ENCODE measurements around the gene KIAA0586. TPM values are rescaled to one million over a fixed set of nuclear protein-coding genes. Genes with fewer than 3 reads are reported as not detected.

Gene KIAA0586
- total and polyA plus RNA-seq, 8 donors: 3.9 to 12.4 (median 5.4) TPM

- no peak for ATAC-seq
- no peak for FAIRE-seq
- DNase-seq: no peak
These were observed 134.6 kb downstream of the KIAA0586 start for GRCh38 chr14:58562141-58562540.

GRCh38 chr14:58563978-58564377, 136.5 kb downstream of the KIAA0586 start:
- no peak for TF ChIP-seq CTCF (IDR thresholded peaks at IDR 0.05)
- ATAC-seq (no peak), DNase-seq (no peak), FAIRE-seq (no peak)
- Histone ChIP-seq H3K27ac (no peak overlapping the region), H3K4me3 (no peak overlapping the region), H3K4me1 (no peaks in the 10 kb centered on the region), H3K36me3 (no peaks in the 10 kb centered on the region), H3K27me3 (no peaks in the 10 kb centered on the region), H3K9me3 (no peaks in the 10 kb centered on the region)
- intact Hi-C loops (cut with DNase I): no loop called here
- 71 to 73% methylated on average over 3 of the region's 3 CpGs for WGBS, 2 donors

More at GRCh38 chr14:58562141-58562540, 134.6 kb downstream of the KIAA0586 start:
- H3K27ac ChIP-seq: no peak overlapping the region
- intact Hi-C loops (cut with DNase I): no loop called here
- WGBS, 2 donors: 94 to 98% methylated on average over 2 of the region's 2 CpGs
- H3K9me3 ChIP-seq: no peaks in the 10 kb centered on the region
- no peaks in the 10 kb centered on the region for H3K27me3 ChIP-seq
- no peaks in the 10 kb centered on the region for H3K36me3 ChIP-seq
- TF ChIP-seq CTCF (IDR thresholded peaks at IDR 0.05): no peak
- H3K4me3 ChIP-seq: no peak overlapping the region
- no peaks in the 10 kb centered on the region for H3K4me1 ChIP-seq

- 52 to 56% methylated on average over 4 of the region's 4 CpGs for WGBS, 2 donors
- no peak for FAIRE-seq
- no peak for TF ChIP-seq CTCF (IDR thresholded peaks at IDR 0.05)
These were observed 138.3 kb downstream of the KIAA0586 start for GRCh38 chr14:58565832-58566231.

GRCh38 chr14:58566979-58567378, 139.5 kb downstream of the KIAA0586 start:
- no peaks in the 10 kb centered on the region for H3K27me3 ChIP-seq
- H3K27ac ChIP-seq: no peak overlapping the region
- no peak overlapping the region for H3K4me3 ChIP-seq
- ATAC-seq (no peak), DNase-seq (no peak), FAIRE-seq (no peak)
- H3K9me3 ChIP-seq: no peaks in the 10 kb centered on the region
- H3K4me1 ChIP-seq: no peaks in the 10 kb centered on the region
- intact Hi-C loops (cut with DNase I): no loop called here
- TF ChIP-seq CTCF (IDR thresholded peaks at IDR 0.05): no peak
- no peaks in the 10 kb centered on the region for H3K36me3 ChIP-seq
- 92 to 100% methylated on average over 3 of the region's 3 CpGs for WGBS, 2 donors

More at GRCh38 chr14:58565832-58566231, 138.3 kb downstream of the KIAA0586 start:
- no peaks in the 10 kb centered on the region for H3K36me3 ChIP-seq
- H3K4me3 ChIP-seq: no peak overlapping the region
- DNase-seq: no peak
- no peaks in the 10 kb centered on the region for H3K27me3 ChIP-seq
- H3K9me3 ChIP-seq: no peaks in the 10 kb centered on the region
- H3K27ac ChIP-seq: no peak overlapping the region
- intact Hi-C loops (cut with DNase I): no loop called here
- no peak for ATAC-seq
- H3K4me1 ChIP-seq: no peaks in the 10 kb centered on the region

GRCh38 chr14:58568322-58568721, 140.8 kb downstream of the KIAA0586 start:
- no peaks in the 10 kb centered on the region for H3K4me1 ChIP-seq
- no peaks in the 10 kb centered on the region for H3K27me3 ChIP-seq
- H3K36me3 ChIP-seq: no peaks in the 10 kb centered on the region
- H3K9me3 ChIP-seq: no peaks in the 10 kb centered on the region
- H3K4me3 ChIP-seq: no peak overlapping the region
- FAIRE-seq (no peak), ATAC-seq (no peak), DNase-seq (no peak)
- H3K27ac ChIP-seq: no peak overlapping the region
- WGBS, 2 donors: 77 to 79% methylated on average over 3 of the region's 3 CpGs
- intact Hi-C loops (cut with DNase I): no loop called here
- TF ChIP-seq CTCF (IDR thresholded peaks at IDR 0.05): no peak
